ENCODE results near the gene FAM170B.

FAM170B gene

GRCh38 chr10:49149881-49150280 is 16.1 kb upstream of the FAM170B start:
- no peaks in the 10 kb centered on the region for H3K27me3 ChIP-seq (ENCODE audit: control insufficient read depth, insufficient read depth, low read length)
- no peak overlapping the region for H3K9ac ChIP-seq (ENCODE audit: low read depth, low read length)
- no peaks in the 10 kb centered on the region for H3K9me3 ChIP-seq (ENCODE audit: control insufficient read depth, insufficient read depth, low read length)
- no peaks in the 10 kb centered on the region for H3K36me3 ChIP-seq (ENCODE audit: control insufficient read depth, insufficient read depth, low read length)
- H3K4me3 ChIP-seq (ENCODE audit: low read depth, low read length): no peak overlapping the region
- no peaks in the 10 kb centered on the region for H3K4me1 ChIP-seq (ENCODE audit: control insufficient read depth, insufficient read depth, low read length)
- no peak overlapping the region for H3K27ac ChIP-seq (ENCODE audit: low read depth, low read length)

- no peak overlapping the region for H3K9ac ChIP-seq (ENCODE audit: low read depth, low read length)
- H3K36me3 ChIP-seq (ENCODE audit: control insufficient read depth, insufficient read depth, low read length): no peaks in the 10 kb centered on the region
- H3K27me3 ChIP-seq (ENCODE audit: control insufficient read depth, insufficient read depth, low read length): no peaks in the 10 kb centered on the region
- no peak overlapping the region for H3K27ac ChIP-seq (ENCODE audit: low read depth, low read length)
- no peaks in the 10 kb centered on the region for H3K9me3 ChIP-seq (ENCODE audit: control insufficient read depth, insufficient read depth, low read length)
- H3K4me3 ChIP-seq (ENCODE audit: low read depth, low read length): no peak overlapping the region
- H3K4me1 ChIP-seq (ENCODE audit: control insufficient read depth, insufficient read depth, low read length): peaks cover 17% of the 10 kb centered on the region
Observed at GRCh38 chr10:49144058-49144720, 10.4 kb upstream of the FAM170B start.

GRCh38 chr10:49143249-49143648 is 9.4 kb upstream of the FAM170B start:
- Histone ChIP-seq H3K4me3 (ENCODE audit: low read depth, low read length) (no peak overlapping the region), H3K4me1 (ENCODE audit: control insufficient read depth, insufficient read depth, low read length) (peaks cover 17% of the 10 kb centered on the region), H3K9me3 (ENCODE audit: control insufficient read depth, insufficient read depth, low read length) (no peaks in the 10 kb centered on the region), H3K36me3 (ENCODE audit: control insufficient read depth, insufficient read depth, low read length) (no peaks in the 10 kb centered on the region), H3K9ac (ENCODE audit: low read depth, low read length) (peak overlapping the region; percentile 20; the same call in 1 of the 2 replicates), H3K27ac (ENCODE audit: low read depth, low read length) (no peak overlapping the region), H3K27me3 (ENCODE audit: control insufficient read depth, insufficient read depth, low read length) (no peaks in the 10 kb centered on the region)

- Histone ChIP-seq H3K27me3 (ENCODE audit: control insufficient read depth, insufficient read depth, low read length) (no peaks in the 10 kb centered on the region), H3K4me1 (ENCODE audit: control insufficient read depth, insufficient read depth, low read length) (peaks cover 17% of the 10 kb centered on the region), H3K36me3 (ENCODE audit: control insufficient read depth, insufficient read depth, low read length) (no peaks in the 10 kb centered on the region), H3K27ac (ENCODE audit: low read depth, low read length) (no peak overlapping the region), H3K4me3 (ENCODE audit: low read depth, low read length) (no peak overlapping the region), H3K9me3 (ENCODE audit: control insufficient read depth, insufficient read depth, low read length) (no peaks in the 10 kb centered on the region; the same call in 1 of the 2 replicates), H3K9ac (ENCODE audit: low read depth, low read length) (no peak overlapping the region)
Observed at GRCh38 chr10:49141541-49142332, 7.9 kb upstream of the FAM170B start.

- H3K9ac ChIP-seq (ENCODE audit: low read depth, low read length): no peak overlapping the region
- H3K36me3 ChIP-seq (ENCODE audit: control insufficient read depth, insufficient read depth, low read length): no peaks in the 10 kb centered on the region
- no peak overlapping the region for H3K27ac ChIP-seq (ENCODE audit: low read depth, low read length)
- H3K9me3 ChIP-seq (ENCODE audit: control insufficient read depth, insufficient read depth, low read length): no peaks in the 10 kb centered on the region; the same call in 1 of the 2 replicates
- H3K4me3 ChIP-seq (ENCODE audit: low read depth, low read length): no peak overlapping the region
- peaks cover 17% of the 10 kb centered on the region for H3K4me1 ChIP-seq (ENCODE audit: control insufficient read depth, insufficient read depth, low read length)
- H3K27me3 ChIP-seq (ENCODE audit: control insufficient read depth, insufficient read depth, low read length): no peaks in the 10 kb centered on the region
Observed at GRCh38 chr10:49140304-49141177, 6.7 kb upstream of the FAM170B start.

- Histone ChIP-seq H3K9ac (ENCODE audit: low read depth, low read length) (no peak overlapping the region), H3K36me3 (ENCODE audit: control insufficient read depth, insufficient read depth, low read length) (no peaks in the 10 kb centered on the region), H3K4me1 (ENCODE audit: control insufficient read depth, insufficient read depth, low read length) (peaks cover 17% of the 10 kb centered on the region), H3K27ac (ENCODE audit: low read depth, low read length) (no peak overlapping the region), H3K27me3 (ENCODE audit: control insufficient read depth, insufficient read depth, low read length) (no peaks in the 10 kb centered on the region), H3K9me3 (ENCODE audit: control insufficient read depth, insufficient read depth, low read length) (no peaks in the 10 kb centered on the region; the same call in 1 of the 2 replicates), H3K4me3 (ENCODE audit: low read depth, low read length) (no peak overlapping the region)
Observed at GRCh38 chr10:49139846-49140195, 6.0 kb upstream of the FAM170B start.

- no peak overlapping the region for H3K4me3 ChIP-seq (ENCODE audit: low read depth, low read length)
- H3K9me3 ChIP-seq (ENCODE audit: control insufficient read depth, insufficient read depth, low read length): no peaks in the 10 kb centered on the region; the same call in 1 of the 2 replicates
- H3K36me3 ChIP-seq (ENCODE audit: control insufficient read depth, insufficient read depth, low read length): no peaks in the 10 kb centered on the region
- no peak overlapping the region for H3K27ac ChIP-seq (ENCODE audit: low read depth, low read length)
- peaks cover 17% of the 10 kb centered on the region for H3K4me1 ChIP-seq (ENCODE audit: control insufficient read depth, insufficient read depth, low read length)
- H3K27me3 ChIP-seq (ENCODE audit: control insufficient read depth, insufficient read depth, low read length): no peaks in the 10 kb centered on the region
- H3K9ac ChIP-seq (ENCODE audit: low read depth, low read length): no peak overlapping the region
Observed at GRCh38 chr10:49139028-49139845, 5.4 kb upstream of the FAM170B start.

- Histone ChIP-seq H3K36me3 (ENCODE audit: control insufficient read depth, insufficient read depth, low read length) (no peaks in the 10 kb centered on the region), H3K4me3 (ENCODE audit: low read depth, low read length) (no peak overlapping the region), H3K27me3 (ENCODE audit: control insufficient read depth, insufficient read depth, low read length) (no peaks in the 10 kb centered on the region), H3K9me3 (ENCODE audit: control insufficient read depth, insufficient read depth, low read length) (no peaks in the 10 kb centered on the region; the same call in 1 of the 2 replicates), H3K9ac (ENCODE audit: low read depth, low read length) (no peak overlapping the region), H3K4me1 (ENCODE audit: control insufficient read depth, insufficient read depth, low read length) (peaks cover 11% of the 10 kb centered on the region), H3K27ac (ENCODE audit: low read depth, low read length) (no peak overlapping the region)
Observed at GRCh38 chr10:49138361-49138891, 4.6 kb upstream of the FAM170B start.

- no peaks in the 10 kb centered on the region; the same call in 1 of the 2 replicates for H3K9me3 ChIP-seq (ENCODE audit: control insufficient read depth, insufficient read depth, low read length)
Observed at GRCh38 chr10:49136525-49136924, 2.7 kb upstream of the FAM170B start.

More at GRCh38 chr10:49136525-49136924, 2.7 kb upstream of the FAM170B start:
- H3K27ac ChIP-seq (ENCODE audit: low read depth, low read length): no peak overlapping the region
- no peaks in the 10 kb centered on the region for H3K4me1 ChIP-seq (ENCODE audit: control insufficient read depth, insufficient read depth, low read length)
- no peak overlapping the region for H3K9ac ChIP-seq (ENCODE audit: low read depth, low read length)
- H3K36me3 ChIP-seq (ENCODE audit: control insufficient read depth, insufficient read depth, low read length): no peaks in the 10 kb centered on the region
- no peaks in the 10 kb centered on the region for H3K27me3 ChIP-seq (ENCODE audit: control insufficient read depth, insufficient read depth, low read length)
- H3K4me3 ChIP-seq (ENCODE audit: low read depth, low read length): no peak overlapping the region

Data from HUES48 (cell line).